ENCODE results near the gene ZNF26. TPM values are rescaled to one million over a fixed set of nuclear protein-coding genes. Genes with fewer than 3 reads are reported as not detected.
"Not testable (repeated sequence)": the region's sequence is repeated elsewhere in the genome, so short reads cannot be mapped to it uniquely, and the experiment has no call there.

The ZNF26 gene
- total RNA-seq, 2 donors from 2014 or later = 14.2 to 17.0 TPM

GRCh38 chr12:132956011-132956788 lies 30.0 kb upstream of the ZNF26 start, which contains the start of gene ZNF605:
Gene ZNF605 (minus strand): TSS chr12:132956306. CDS start chr12:132945635, 10,671 bp downstream.
- intact Hi-C loops (cut with DNase I) = no loop called here
- TF ChIP-seq POLR2AphosphoS5 (IDR thresholded peaks at IDR 0.05) = peak; percentile 80
- TF ChIP-seq POLR2A (IDR thresholded peaks at IDR 0.05) = no peak
- H3K4me1 ChIP-seq (replicated peaks) = no peaks in the 10 kb centered on the region
- peak within 1 kb of the TSS; percentile 64 to 94 for H3K4me3 ChIP-seq
- H3K27me3 ChIP-seq (replicated peaks; ENCODE audit: insufficient read depth) = no peaks in the 10 kb centered on the region
- H3K36me3 ChIP-seq = no peaks in the 10 kb centered on the region
- H3K27ac ChIP-seq = peak within 1 kb of the TSS; percentile 90 to 92
- no peaks in the 10 kb centered on the region for H3K9me3 ChIP-seq
- DNase-seq (ENCODE audit: low spot score) = peak; percentile 75
- WGBS = 3% methylated on average over 52 of the region's 67 CpGs

- DNase-seq (ENCODE audit: low spot score); H3K9me3 ChIP-seq; intact Hi-C loops (cut with DNase I); H3K27ac ChIP-seq; H3K36me3 ChIP-seq; H3K4me3 ChIP-seq; H3K27me3 ChIP-seq (replicated peaks; ENCODE audit: insufficient read depth); H3K4me1 ChIP-seq (replicated peaks): not testable (repeated sequence)
- 98% methylated on average over 14 of the region's 14 CpGs for WGBS
Measured at GRCh38 chr12:132961790-132962189, 24.4 kb upstream of the ZNF26 start.

DNA sequence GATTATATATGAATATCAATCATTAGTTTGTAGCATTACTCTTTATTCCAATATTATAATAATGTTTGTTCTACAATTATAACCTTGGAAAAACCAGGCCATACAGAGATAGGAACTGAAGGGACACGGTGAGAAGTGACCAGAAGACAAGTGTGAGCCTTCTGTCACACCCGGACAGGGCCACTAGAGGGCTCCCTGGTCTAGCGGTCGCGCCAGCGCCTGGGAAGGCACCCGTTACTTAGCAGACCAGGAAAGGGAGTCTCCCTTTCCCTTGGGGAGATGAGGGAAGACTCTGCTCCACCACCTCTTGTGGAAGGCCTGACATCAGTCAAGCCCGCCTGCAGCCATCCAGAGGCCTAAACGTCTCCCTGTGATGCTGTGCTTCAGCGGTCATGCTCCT lies 22.2 kb upstream of the ZNF26 start:
- DNase-seq (ENCODE audit: low spot score); H3K27me3 ChIP-seq (replicated peaks; ENCODE audit: insufficient read depth); intact Hi-C loops (cut with DNase I); H3K36me3 ChIP-seq; H3K4me1 ChIP-seq (replicated peaks); H3K27ac ChIP-seq; H3K9me3 ChIP-seq; H3K4me3 ChIP-seq: not testable (repeated sequence)
- 52% methylated on average over 10 of the region's 10 CpGs for WGBS

GRCh38 chr12:132965796-132966195 lies 20.4 kb upstream of the ZNF26 start:
- intact Hi-C loops (cut with DNase I) = no loop called here
- no peak for DNase-seq (ENCODE audit: low spot score)
- no peaks in the 10 kb centered on the region for H3K27me3 ChIP-seq (replicated peaks; ENCODE audit: insufficient read depth)
- 95% methylated on average over 12 of the region's 12 CpGs for WGBS
- H3K27ac ChIP-seq = no peak overlapping the region
- TF ChIP-seq POLR2A (IDR thresholded peaks at IDR 0.05) (no peak), POLR2AphosphoS5 (IDR thresholded peaks at IDR 0.05) (no peak)
- TF ChIP-seq, protein P1, sequence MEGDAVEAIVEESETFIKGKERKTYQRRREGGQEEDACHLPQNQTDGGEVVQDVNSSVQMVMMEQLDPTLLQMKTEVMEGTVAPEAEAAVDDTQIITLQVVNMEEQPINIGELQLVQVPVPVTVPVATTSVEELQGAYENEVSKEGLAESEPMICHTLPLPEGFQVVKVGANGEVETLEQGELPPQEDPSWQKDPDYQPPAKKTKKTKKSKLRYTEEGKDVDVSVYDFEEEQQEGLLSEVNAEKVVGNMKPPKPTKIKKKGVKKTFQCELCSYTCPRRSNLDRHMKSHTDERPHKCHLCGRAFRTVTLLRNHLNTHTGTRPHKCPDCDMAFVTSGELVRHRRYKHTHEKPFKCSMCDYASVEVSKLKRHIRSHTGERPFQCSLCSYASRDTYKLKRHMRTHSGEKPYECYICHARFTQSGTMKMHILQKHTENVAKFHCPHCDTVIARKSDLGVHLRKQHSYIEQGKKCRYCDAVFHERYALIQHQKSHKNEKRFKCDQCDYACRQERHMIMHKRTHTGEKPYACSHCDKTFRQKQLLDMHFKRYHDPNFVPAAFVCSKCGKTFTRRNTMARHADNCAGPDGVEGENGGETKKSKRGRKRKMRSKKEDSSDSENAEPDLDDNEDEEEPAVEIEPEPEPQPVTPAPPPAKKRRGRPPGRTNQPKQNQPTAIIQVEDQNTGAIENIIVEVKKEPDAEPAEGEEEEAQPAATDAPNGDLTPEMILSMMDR (IDR thresholded peaks at IDR 0.05) = no peak
- no peaks in the 10 kb centered on the region for H3K36me3 ChIP-seq
- no peaks in the 10 kb centered on the region for H3K9me3 ChIP-seq
- H3K4me3 ChIP-seq = no peak overlapping the region
- no peaks in the 10 kb centered on the region for H3K4me1 ChIP-seq (replicated peaks)

- H3K4me3 ChIP-seq = no peak overlapping the region
- H3K4me1 ChIP-seq (replicated peaks) = no peaks in the 10 kb centered on the region
- TF ChIP-seq POLR2AphosphoS5 (IDR thresholded peaks at IDR 0.05) = no peak
- TF ChIP-seq, protein P1 (IDR thresholded peaks at IDR 0.05) = no peak
- intact Hi-C loops (cut with DNase I) = no loop called here
- 95% methylated on average over 10 of the region's 12 CpGs for WGBS
- no peaks in the 10 kb centered on the region for H3K36me3 ChIP-seq
- no peak overlapping the region for H3K27ac ChIP-seq
- H3K27me3 ChIP-seq (replicated peaks; ENCODE audit: insufficient read depth) = no peaks in the 10 kb centered on the region
- no peak for DNase-seq (ENCODE audit: low spot score)
- H3K9me3 ChIP-seq = no peaks in the 10 kb centered on the region
Measured at GRCh38 chr12:132966676-132967415, 19.3 kb upstream of the ZNF26 start.

- no peaks in the 10 kb centered on the region for H3K36me3 ChIP-seq
- no peak overlapping the region for H3K27ac ChIP-seq
- intact Hi-C loops (cut with DNase I) = no loop called here
- no peaks in the 10 kb centered on the region for H3K9me3 ChIP-seq
- TF ChIP-seq, protein P1 (IDR thresholded peaks at IDR 0.05) = no peak
- no peak for TF ChIP-seq POLR2A (IDR thresholded peaks at IDR 0.05)
- TF ChIP-seq POLR2AphosphoS5 (IDR thresholded peaks at IDR 0.05) = no peak
- no peaks in the 10 kb centered on the region for H3K4me1 ChIP-seq (replicated peaks)
- no peak overlapping the region for H3K4me3 ChIP-seq
- 87% methylated on average over 21 of the region's 21 CpGs for WGBS
- no peak for DNase-seq (ENCODE audit: low spot score)
- H3K27me3 ChIP-seq (replicated peaks; ENCODE audit: insufficient read depth) = no peaks in the 10 kb centered on the region
Measured at GRCh38 chr12:132967736-132968135, 18.4 kb upstream of the ZNF26 start.
